HCT116 (cell line): ENCODE results near the gene ROBO1. TPM values are rescaled to one million over a fixed set of nuclear protein-coding genes. Genes with fewer than 3 reads are reported as not detected.

Experiments
- ATAC-seq: fragments of 200-7000 bp; cut with Tn5 transposase; 2 replicates; pipeline ENCODE4 v1.9.1; 2020; ENCODE audit warnings: mild to moderate bottlenecking, moderate library complexity
- BruUV-seq: library from RNA; stranded (reverse); fragments of 400-500 nt; replicated peaks from 2 replicates; lab custom pipeline; 2021; lab: Mats Ljungman, UMichigan
- CTCF ChIA-PET: fragments of 300-600 bp; sonication (Branson Sonifier 250); formaldehyde crosslinking; loops from one replicate; lab custom pipeline; 2021; ENCODE audit warnings: antibody characterized with exemption; lab: Charles Lee
- POLR2A ChIA-PET: fragments of 300-600, 350-600 bp; sonication (Branson Sonifier 250); formaldehyde crosslinking; loops from one replicate; lab custom pipeline; 2021; ENCODE audit warnings: antibody characterized with exemption; lab: Charles Lee
- RAD21 ChIA-PET, 2 experiments: fragments of 300-600 bp; sonication (Branson Sonifier 250); formaldehyde crosslinking; loops; one replicate each; lab custom pipeline; 2023; ENCODE audit warnings: low total read pairs in 2 of 2; ENCODE audit not compliant: uncharacterized antibody in 2 of 2, unreplicated experiment in 2 of 2, low non-redundant PET in 1 of 2; lab: Charles Lee
- DNase-seq: peaks from one replicate; pipeline ENCODE4 v3.0.0-alpha.2; 2010; ENCODE audit warnings: low read depth, low spot score
- H2AFZ ChIP-seq: fragments of 200-600 bp; shearing (Covaris generic), sonication (generic); 2 replicates; pipeline ENCODE4 v1.6.1; 2017; ENCODE audit warnings: low read depth, mixed run types, mixed read lengths, antibody characterized with exemption, low read length; ENCODE audit not compliant: poor library complexity, severe bottlenecking
- H3K27ac ChIP-seq: 2 replicates; pipeline ENCODE4 v1.5.1; 2012; ENCODE audit warnings: low read depth, low read length
- H3K27me3 ChIP-seq: fragments of 200-600 bp; sonication (generic); 2 replicates; pipeline ENCODE4 v1.6.1; 2016; ENCODE audit warnings: mixed run types, low read length, mixed read lengths; ENCODE audit not compliant: insufficient read depth
- H3K36me3 ChIP-seq, 2 experiments: fragments of 200-500 bp in 1 of 2; fragments of 200-600 bp in 1 of 2; sonication (Bioruptor generic) in 1 of 2; sonication (generic) in 1 of 2; 2 replicates each; pipeline versions ENCODE4 v1.5.1 to v1.6.1; 2014 to 2016; ENCODE audit warnings: low read length in 2 of 2, inconsistent platforms in 1 of 2, mixed read lengths in 1 of 2, mixed run types in 1 of 2; ENCODE audit not compliant: insufficient read depth in 2 of 2, control insufficient read depth in 1 of 2
- H3K4me1 ChIP-seq, 2 experiments: fragments of 200-600 bp in 1 of 2; sonication (generic) in 1 of 2; 2 replicates each; pipeline versions ENCODE4 v1.5.1 to v1.6.1; 2012 to 2017; ENCODE audit warnings: low read length in 2 of 2, inconsistent platforms in 1 of 2, mild to moderate bottlenecking in 1 of 2, mixed read lengths in 1 of 2, mixed run types in 1 of 2, moderate library complexity in 1 of 2; ENCODE audit not compliant: insufficient read depth in 2 of 2, control insufficient read depth in 1 of 2
- H3K4me2 ChIP-seq: fragments of 200-600 bp; sonication (generic); 2 replicates; pipeline ENCODE4 v1.6.1; 2017; ENCODE audit warnings: mixed run types, low read length, mixed read lengths
- H3K4me3 ChIP-seq, 2 experiments: fragments of 200-600 bp in 1 of 2; sonication (generic) in 1 of 2; replicated peaks in 1 of 2; 2 replicates each; pipeline ENCODE4 v1.5.1; 2011 to 2016; ENCODE audit warnings: low read length in 2 of 2, control low read depth in 1 of 2, low read depth in 1 of 2, mild to moderate bottlenecking in 1 of 2, mixed read lengths in 1 of 2, mixed run types in 1 of 2
- H3K79me2 ChIP-seq: fragments of 200-600 bp; sonication (generic); 2 replicates; pipeline ENCODE4 v1.6.1; 2017; ENCODE audit warnings: mild to moderate bottlenecking, mixed run types, low read length, moderate library complexity, mixed read lengths; ENCODE audit not compliant: insufficient read depth
- H3K9ac ChIP-seq: fragments of 200-600 bp; sonication (generic); 2 replicates; pipeline ENCODE4 v1.6.1; 2016; ENCODE audit warnings: low read length, mixed read lengths
- H3K9me2 ChIP-seq: fragments of 200-600 bp; sonication (generic), shearing (Covaris generic); 2 replicates; pipeline ENCODE4 v1.6.1; 2017; ENCODE audit warnings: mixed run types, mild to moderate bottlenecking, moderate library complexity; ENCODE audit not compliant: insufficient read depth
- H3K9me3 ChIP-seq, 2 experiments: fragments of 200-500 bp in 1 of 2; fragments of 200-600 bp in 1 of 2; sonication (Bioruptor generic) in 1 of 2; sonication (generic) in 1 of 2; 2 replicates each; pipeline ENCODE4 v1.6.1; 2014 to 2017; ENCODE audit warnings: low read length in 2 of 2, mixed read lengths in 2 of 2, inconsistent platforms in 1 of 2, low read depth in 1 of 2, mild to moderate bottlenecking in 1 of 2, mixed run types in 1 of 2, moderate library complexity in 1 of 2; ENCODE audit not compliant: control insufficient read depth in 1 of 2, insufficient read depth in 1 of 2
- H4K20me1 ChIP-seq: fragments of 200-600 bp; sonication (generic), shearing (Covaris generic); 2 replicates; pipeline ENCODE4 v1.6.1; 2017; ENCODE audit warnings: mixed run types, mild to moderate bottlenecking, moderate library complexity; ENCODE audit not compliant: insufficient read depth
- ATF3 ChIP-seq: IDR thresholded peaks from 2 replicates; pipeline ENCODE4 v1.6.1; 2012
- CBX3 ChIP-seq: IDR thresholded peaks from 2 replicates; pipeline ENCODE4 v1.6.1; 2012; ENCODE audit warnings: low read depth
- CEBPB ChIP-seq: IDR thresholded peaks from 2 replicates; pipeline ENCODE4 v1.6.1; 2012; ENCODE audit warnings: low read depth
- CTCF ChIP-seq, 3 experiments: fragments of 200-600 bp in 1 of 3; sonication (generic) in 1 of 3; IDR thresholded peaks in 2 of 3; conservative IDR thresholded peaks in 1 of 3; 2 replicates each; pipeline ENCODE4 v1.5.1; 2012 to 2017; ENCODE audit warnings: low read depth in 2 of 3, low read length in 2 of 3, antibody characterized with exemption in 1 of 3, borderline replicate concordance in 1 of 3, control low read depth in 1 of 3, mild to moderate bottlenecking in 1 of 3, mixed read lengths in 1 of 3, mixed run types in 1 of 3, moderate library complexity in 1 of 3; ENCODE audit not compliant: insufficient read depth in 1 of 3
- EGR1 ChIP-seq: IDR thresholded peaks from 2 replicates; pipeline ENCODE4 v1.6.1; 2012; ENCODE audit warnings: low read depth
- ELF1 ChIP-seq: IDR thresholded peaks from 2 replicates; pipeline ENCODE4 v1.6.1; 2012; ENCODE audit warnings: low read depth, borderline replicate concordance
- EZH2 ChIP-seq: fragments of 200-600 bp; sonication (generic); IDR thresholded peaks from 2 replicates; pipeline ENCODE4 v1.6.1; 2017; ENCODE audit warnings: antibody characterized with exemption, mixed run types
- MAX ChIP-seq: IDR thresholded peaks from 2 replicates; pipeline ENCODE4 v1.6.1; 2012
- POLR2A ChIP-seq: IDR thresholded peaks from 2 replicates; pipeline ENCODE4 v1.7.0; 2011; ENCODE audit warnings: borderline replicate concordance; ENCODE audit not compliant: insufficient read depth, insufficient read length; ENCODE audit errors: extremely low read depth
- POLR2AphosphoS5 ChIP-seq: IDR thresholded peaks from 2 replicates; pipeline ENCODE4 v1.6.1; 2011; ENCODE audit warnings: mild to moderate bottlenecking, low read depth, low read length, moderate library complexity
- RAD21 ChIP-seq: IDR thresholded peaks from 2 replicates; pipeline ENCODE4 v1.6.1; 2012; ENCODE audit warnings: low read depth, mild to moderate bottlenecking
- SIN3A ChIP-seq: IDR thresholded peaks from 2 replicates; pipeline ENCODE4 v1.6.1; 2012; ENCODE audit warnings: low read depth
- TCF7L2 ChIP-seq: IDR thresholded peaks from 2 replicates; pipeline ENCODE4 v1.7.0; 2011; ENCODE audit warnings: borderline replicate concordance, inconsistent platforms; ENCODE audit not compliant: insufficient read depth, insufficient read length; ENCODE audit errors: extremely low read depth
- YY1 ChIP-seq: IDR thresholded peaks from 2 replicates; pipeline ENCODE4 v1.6.1; 2011; ENCODE audit warnings: low read length, low read depth, moderate library complexity, mild to moderate bottlenecking; ENCODE audit not compliant: insufficient replicate concordance; ENCODE audit errors: extremely low read depth
- ZNF274 ChIP-seq: fragments of 200-500 bp; sonication (Bioruptor generic); IDR thresholded peaks from 2 replicates; pipeline ENCODE4 v1.6.1; 2014; ENCODE audit warnings: mild to moderate bottlenecking, low read depth, low read length, inconsistent platforms
- intact Hi-C: fragments of 100-400 bp; cut with micrococcal nuclease; formaldehyde crosslinking; loops from 2 replicates; pipeline ENCODE4 v1.10.0; 2022
- total RNA-seq: library from RNA; stranded (reverse); gene quantifications from one replicate; pipeline ENCODE4 v1.2.1, GENCODE V29; 2021; ENCODE audit not compliant: unreplicated experiment

ROBO1 gene
- total RNA-seq, 1 experiment from 2014 or later, result 0.27 TPM

- ChIA-PET POLR2A (no interaction called here), RAD21 (no interaction called here), CTCF (no interaction called here)
- Histone ChIP-seq H3K4me3 (no peak overlapping the region), H3K4me2 (no peak overlapping the region), H3K36me3 (no peaks in the 10 kb centered on the region), H3K79me2 (no peaks in the 10 kb centered on the region), H3K4me1 (no peaks in the 10 kb centered on the region), H3K27me3 (no peaks in the 10 kb centered on the region), H3K9ac (no peak overlapping the region), H2AFZ (no peak overlapping the region), H4K20me1 (no peaks in the 10 kb centered on the region), H3K9me3 (peaks cover 7 to 26% of the 10 kb centered on the region in 2 experiments; a peak in 2 of 4 replicates), H3K27ac (no peak overlapping the region), H3K9me2 (no peaks in the 10 kb centered on the region)
- ATAC-seq, result no peak
- BruUV-seq, result no TSS peak
- DNase-seq, result no peak
- intact Hi-C loops, result no loop called here
- TF ChIP-seq ATF3 (no peak), RAD21 (no peak), SIN3A (no peak), CBX3 (no peak), ELF1 (no peak), POLR2AphosphoS5 (no peak), ZNF274 (no peak), CTCF (IDR thresholded peaks at IDR 0.05 in 2 of 3, conservative IDR thresholded peaks at IDR 0.05 in 1 of 3; ENCODE audit: borderline replicate concordance in 1 of 3, insufficient read depth in 1 of 3, low read depth in 2 of 3, low read length in 2 of 3) (no peak)
These were observed 935.0 kb downstream of the ROBO1 start for GRCh38 chr3:78832785-78833204.

GRCh38 chr3:78831446-78831972 is 936.3 kb downstream of the ROBO1 start:
- Histone ChIP-seq H3K79me2 (no peaks in the 10 kb centered on the region), H3K36me3 (no peaks in the 10 kb centered on the region), H3K27ac (no peak overlapping the region), H4K20me1 (no peaks in the 10 kb centered on the region), H3K4me1 (no peaks in the 10 kb centered on the region), H3K4me2 (no peak overlapping the region), H3K27me3 (no peaks in the 10 kb centered on the region), H3K9ac (no peak overlapping the region), H3K9me3 (peaks cover 7 to 26% of the 10 kb centered on the region in 2 experiments; a peak in 2 of 4 replicates), H3K4me3 (no peak overlapping the region), H3K9me2 (no peaks in the 10 kb centered on the region), H2AFZ (no peak overlapping the region)
- RAD21 ChIA-PET, result no interaction called here
- intact Hi-C loops, result no loop called here
- CTCF ChIA-PET, result no interaction called here
- DNase-seq (no peak), ATAC-seq (no peak)
- TF ChIP-seq POLR2AphosphoS5 (no peak), RAD21 (no peak), CEBPB (no peak), YY1 (no peak), CBX3 (no peak), MAX (no peak), ATF3 (no peak), ELF1 (no peak), EZH2 (no peak), TCF7L2 (no peak), EGR1 (no peak), POLR2A (no peak)
- BruUV-seq, result no TSS peak
- POLR2A ChIA-PET, result no interaction called here
